NCI-H2171 treated with DMSO at 0.1 percent for 48 hours (cell line): ENCODE results near the gene UCKL1.
"Not testable (repeated sequence)": the region's sequence is repeated elsewhere in the genome, so short reads cannot be mapped to it uniquely, and the experiment has no call there.

ENCODE experiments used
- DNase-seq: peaks from one replicate; lab custom pipeline; 2025; lab: John Stamatoyannopoulos, UW

UCKL1 gene

DNA sequence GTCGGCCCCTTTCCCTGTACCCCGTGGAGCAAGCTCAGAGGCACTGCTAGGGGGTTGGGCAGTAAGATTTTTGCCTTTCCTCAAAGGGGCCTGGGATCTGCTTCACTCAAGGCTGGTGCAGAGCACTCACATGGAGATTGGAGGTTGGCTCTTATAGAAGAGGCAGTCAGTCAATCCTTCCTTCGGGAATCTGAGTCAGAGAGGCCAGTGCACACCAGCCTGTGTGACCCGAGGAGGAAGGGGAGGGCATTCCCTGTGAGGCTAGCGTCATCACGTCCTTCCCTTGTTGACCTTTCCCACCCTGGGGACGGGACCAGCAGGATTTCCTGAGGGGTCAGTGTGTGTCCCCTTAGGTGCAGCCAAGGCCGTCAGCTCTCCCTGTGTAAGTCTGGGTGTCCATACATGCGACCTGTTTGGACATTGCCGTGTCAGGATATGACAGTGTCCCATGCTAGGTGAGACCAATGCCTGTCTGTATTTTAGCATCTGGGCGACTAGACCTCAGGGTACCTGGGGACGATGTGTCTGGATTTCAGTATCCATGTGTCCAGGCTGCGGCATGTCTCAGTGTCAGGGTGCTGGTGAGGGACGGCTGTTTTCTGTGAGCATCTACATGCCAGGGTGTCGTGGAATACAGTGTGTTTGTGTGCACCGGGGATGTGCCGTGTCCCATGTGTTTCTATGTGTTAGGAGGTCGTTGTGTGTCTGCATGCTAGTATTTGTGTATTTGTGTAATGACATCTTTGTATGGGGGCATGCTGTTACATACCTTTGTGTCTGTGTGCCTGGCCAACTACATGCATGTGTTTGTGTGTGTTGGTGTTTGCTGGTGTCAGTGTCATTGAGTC is 16.3 kb upstream of the UCKL1 start:
- no peak for DNase-seq

DNA sequence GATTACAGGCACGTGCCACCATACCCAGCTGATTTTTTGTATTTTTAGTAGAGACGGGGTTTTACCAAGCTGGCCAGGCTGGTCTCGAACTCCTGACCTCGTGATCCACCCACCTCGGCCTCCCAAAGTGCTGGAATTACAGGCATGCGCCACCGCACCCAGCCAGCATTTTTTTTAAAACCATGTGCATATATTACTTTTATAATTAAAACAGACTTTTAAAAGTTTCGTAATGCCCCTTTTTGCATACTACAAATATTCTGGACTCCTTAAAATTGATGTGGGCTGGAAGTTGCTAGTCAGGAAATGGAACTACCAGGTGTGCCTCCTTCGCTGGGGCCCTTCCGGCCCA is 15.7 kb upstream of the UCKL1 start:
- not testable (repeated sequence) for DNase-seq

DNA sequence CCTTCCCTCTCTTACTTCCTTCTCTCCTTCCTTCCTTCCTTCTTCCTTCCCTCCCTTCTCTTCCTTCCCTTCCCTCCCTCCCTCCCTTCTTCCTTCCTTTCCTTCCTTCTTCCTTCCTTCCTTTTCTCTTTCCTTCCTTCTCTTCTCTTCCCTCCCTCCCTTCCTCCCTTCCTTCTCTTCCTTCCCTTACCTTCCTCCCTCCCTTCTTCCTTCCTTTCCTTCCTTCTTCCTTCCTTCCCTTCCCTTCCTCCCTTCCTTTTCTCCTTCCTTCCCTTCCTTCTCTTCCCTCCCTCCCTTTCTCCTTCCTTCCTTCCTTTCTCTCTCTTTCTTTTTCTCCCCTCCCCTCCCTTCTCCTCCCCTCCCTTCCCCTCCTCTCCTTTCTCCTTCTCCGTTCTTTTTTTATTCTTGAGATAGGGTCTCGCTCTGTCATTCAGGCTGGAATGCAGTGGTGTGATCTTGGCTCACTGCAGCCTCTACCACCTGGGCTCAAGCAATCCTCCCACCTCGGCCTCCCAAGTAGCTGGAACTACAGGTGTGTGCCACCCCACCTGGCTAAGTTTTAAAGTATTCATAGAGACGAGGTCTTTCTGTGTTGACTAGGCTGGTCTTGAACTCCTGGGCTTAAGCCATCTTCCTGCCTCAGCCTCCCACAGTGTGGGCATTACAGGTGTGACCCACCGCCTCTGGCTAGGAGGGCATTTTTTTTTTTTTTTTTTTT is 14.7 kb upstream of the UCKL1 start:
- DNase-seq: no peak

DNA sequence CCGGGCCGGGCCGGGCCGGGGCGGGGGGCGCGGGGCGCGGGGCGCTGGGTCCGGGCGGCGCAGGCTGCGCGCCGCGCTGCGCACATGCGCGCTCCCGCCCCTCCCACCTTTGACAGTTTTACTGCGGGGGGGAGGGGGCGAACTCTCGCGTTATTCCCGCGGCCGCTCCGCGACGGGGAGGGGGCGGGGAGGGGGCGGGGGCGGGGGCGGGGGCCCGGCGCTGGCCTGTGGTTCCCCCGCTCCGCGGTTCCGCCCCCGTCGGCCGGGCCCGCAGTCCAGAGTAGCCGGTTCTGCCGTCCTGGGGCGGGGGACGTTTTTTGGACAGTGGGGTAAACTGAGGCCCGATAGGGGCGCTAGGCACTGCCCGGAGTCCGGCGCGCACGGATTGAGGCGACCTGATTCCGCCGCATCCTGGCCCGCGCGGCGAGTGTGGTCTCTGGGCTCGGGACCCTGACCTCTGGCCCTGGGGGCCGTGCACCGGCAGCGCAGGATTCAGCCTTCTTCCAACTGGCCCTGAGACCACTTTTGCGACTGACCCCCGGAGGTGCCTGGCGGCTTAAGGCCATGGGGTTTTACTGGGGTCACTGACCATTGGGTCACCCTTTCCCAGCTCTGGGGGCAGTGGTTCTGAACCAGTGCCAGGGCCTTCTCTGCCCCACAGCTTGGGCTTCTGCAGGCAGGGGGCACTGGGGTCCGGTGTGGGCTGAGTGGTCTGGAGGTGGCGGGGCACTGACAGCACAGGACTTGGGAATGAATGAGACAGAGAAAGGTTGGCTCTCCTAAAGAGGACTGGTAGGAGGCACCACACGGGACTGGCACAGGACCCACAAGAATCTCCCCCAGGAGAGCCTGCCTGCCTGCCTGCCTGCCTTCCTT is 13.9 kb upstream of the UCKL1 start, which contains the start of gene ZNF512B:
ZNF512B (minus strand) TSS at position 93 of the 876 bp plus-strand sequence. CDS start 1,980 bp downstream, outside the sequence.
- peak; percentile 64 for DNase-seq

DNA sequence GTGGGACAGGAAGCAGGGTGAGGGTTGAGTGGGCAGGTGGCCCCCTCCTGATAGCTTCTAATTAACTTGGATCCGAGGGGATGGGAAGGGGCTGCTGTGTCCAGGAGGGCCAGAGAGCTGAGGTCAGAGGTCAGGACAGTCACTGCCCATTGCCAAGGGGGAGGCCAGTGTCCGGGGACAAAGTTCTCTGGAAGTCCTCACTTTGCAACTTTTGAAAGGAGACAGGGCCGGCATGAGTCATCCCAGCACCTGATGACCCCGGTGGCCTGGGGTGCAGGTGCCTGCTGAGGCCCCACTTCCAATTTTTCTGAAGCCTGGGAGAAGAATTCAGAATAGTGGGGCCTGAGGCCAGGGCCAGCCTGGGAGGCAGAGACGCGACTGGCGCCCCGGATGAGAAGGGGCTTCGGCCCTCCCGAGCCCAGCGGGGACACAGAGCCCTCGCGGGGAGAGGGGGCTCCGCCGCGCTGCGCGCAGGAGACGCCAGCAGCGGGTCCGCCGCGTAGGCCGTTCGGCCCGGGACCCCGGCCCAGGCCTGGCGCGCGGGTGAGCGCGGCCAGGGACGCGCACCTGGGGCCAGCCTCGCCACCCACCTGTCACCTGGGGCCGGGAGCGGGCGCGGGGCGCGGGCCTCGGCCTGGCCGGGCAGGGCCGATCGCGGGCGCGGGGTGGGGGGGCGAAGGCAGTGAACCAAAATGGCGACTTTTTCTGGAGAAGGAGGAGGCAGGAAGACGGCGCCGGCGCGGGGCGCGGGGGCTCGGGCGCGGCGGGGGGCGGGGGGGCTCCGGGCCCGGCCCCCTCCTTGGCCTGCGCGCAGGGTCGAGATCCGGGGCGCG is 12.9 kb upstream of the UCKL1 start:
- DNase-seq: peak; percentile 53

DNA sequence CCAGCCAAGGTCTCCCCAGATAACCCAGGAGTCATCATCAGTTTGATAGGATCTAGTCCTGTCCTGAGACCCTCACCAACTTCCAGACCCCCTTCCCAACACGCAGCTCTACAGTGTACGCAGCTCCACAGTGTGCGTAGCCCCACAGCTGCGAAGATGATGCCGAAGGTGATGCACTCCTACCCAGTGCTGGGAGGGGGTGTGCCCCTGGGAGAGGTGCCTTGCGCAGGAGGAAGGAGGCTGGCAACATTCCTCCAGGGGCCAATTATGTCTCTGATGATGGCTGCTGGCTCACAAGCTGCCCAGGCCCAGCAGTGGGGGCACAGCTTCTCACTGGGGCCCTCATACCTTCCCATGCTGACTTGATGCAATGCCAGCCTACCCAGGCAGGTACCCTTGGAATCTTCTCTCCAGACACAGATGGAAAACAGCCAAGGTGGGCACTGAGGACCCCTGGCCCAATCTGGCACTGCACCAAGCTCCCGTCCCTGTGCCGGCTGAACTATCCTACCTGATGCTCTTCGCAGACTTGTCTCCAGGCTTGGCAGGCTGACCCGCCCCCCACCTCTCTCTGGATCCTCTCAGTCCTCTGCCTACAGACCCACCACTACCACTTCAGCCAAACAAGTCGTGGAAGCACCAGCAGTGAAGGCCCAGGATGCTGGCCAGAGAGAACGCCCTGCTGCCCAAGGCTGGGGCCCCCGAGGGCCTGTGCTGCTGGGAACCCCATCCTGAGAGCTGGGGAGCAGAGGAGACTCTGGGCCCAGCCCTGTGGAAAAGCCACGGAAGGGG is 12.1 kb upstream of the UCKL1 start:
- DNase-seq: no peak

DNA sequence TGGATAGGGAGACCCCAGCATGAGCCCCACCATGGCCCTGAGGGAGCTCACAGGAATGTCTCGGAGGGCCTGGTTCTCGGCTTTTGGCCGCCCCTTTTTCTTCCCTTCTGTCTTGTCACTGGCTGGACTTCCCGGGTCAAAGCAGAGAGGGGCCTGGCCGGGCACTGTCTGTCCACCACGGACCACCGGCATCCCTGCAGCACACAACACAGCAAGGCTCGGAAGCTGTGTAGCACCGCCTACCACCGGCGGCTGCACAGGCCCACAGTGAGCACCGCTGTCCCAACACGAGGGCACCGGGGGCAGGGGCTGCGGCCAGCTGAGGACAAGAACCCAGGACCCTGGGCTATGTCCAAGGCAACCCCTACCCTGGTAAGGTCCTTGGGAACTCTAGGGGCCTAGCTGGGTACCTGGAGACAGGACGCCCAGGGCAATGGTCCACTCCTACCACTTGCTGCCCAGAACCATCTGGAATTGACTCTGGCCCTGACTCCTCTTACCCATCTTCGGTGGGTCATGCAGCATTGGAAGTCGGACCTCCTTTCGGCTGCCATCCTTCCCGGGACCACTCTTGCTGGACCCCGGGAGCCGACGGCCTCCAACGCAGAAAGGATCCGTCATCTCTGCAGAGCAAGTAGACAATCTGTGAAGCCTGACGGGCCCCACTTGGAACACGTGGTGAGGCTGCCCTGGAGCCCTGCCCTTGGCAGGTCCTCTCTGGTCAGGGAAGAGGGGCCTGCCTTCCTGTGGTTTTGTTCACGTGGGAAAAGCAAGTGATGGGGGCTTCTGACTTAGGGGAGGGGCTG is 11.3 kb upstream of the UCKL1 start:
- DNase-seq: no peak

DNA sequence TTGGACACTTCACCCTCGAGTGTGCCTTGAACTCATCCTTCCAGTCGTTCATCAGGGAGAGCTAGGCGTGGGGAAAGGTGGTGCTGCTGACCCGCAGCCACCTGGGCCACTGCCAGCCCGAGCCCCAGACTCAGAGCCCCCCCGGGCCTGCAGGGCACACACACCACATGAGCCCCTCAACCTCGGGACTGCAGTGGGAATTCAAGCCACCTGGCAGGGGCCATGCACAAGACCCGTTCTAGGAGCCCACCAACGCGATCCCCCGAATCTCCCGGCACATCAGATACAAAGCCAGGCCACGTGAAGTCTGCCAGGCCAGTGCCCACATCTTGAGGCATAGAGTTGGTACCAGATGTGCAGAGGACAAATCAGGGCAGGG is 10.7 kb upstream of the UCKL1 start:
- DNase-seq: no peak

DNA sequence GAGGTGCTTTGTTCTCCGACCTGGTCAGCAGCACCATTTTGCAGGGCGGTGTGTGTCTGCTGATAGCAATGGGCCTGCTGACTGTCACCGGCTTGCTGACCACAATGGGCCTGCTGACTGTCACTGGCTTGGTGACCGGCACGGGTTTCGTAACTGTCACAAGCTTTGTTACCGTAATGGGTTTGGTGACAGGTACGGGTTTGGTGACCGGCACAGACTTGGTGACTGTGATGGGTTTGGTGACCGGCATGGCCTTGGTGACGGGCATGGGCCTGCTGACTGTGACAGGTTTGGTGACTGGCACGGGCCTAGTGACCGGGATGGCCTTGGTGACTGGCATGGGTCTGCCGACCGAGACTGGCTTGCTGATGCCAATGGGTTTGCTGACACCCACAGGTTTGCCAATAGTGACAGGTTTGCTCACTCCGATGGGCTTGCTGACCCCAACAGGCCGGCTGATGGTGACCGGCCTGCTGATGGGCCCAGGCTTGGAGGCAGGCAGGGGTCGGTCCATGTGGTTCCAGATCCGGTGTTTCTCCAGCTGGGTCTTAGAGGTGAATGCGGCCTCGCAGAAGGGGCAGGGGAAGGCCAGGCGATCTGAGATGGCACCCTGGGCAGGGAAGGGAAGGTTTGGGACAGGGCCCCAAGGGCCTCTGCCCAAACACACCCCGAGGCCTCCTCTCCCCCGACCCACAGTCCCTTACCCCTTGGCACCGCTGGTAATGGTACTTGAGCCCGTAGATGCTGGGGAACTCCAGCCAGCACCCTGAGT is 10.1 kb upstream of the UCKL1 start:
- no peak for DNase-seq

DNA sequence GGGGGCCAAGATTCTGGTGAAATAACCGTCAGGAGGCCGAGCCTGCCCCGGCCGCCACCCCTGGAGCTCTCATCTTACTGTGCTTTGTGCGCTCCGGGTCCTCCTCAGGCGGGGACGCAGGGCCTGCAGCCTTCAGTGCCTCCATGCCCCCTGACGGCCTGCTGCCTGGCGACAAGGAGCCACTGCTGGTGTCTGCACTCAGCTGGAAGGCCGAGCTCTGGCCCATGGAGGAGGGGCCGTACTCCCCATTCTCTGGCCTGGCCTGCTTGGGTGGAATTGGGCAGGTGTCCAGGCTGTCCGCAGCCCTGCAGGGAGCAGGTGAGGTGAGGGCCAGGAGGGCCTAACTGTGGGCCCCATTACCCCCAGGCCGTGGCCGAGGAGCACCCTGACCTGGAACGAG is 8.2 kb upstream of the UCKL1 start:
- DNase-seq: no peak

DNA sequence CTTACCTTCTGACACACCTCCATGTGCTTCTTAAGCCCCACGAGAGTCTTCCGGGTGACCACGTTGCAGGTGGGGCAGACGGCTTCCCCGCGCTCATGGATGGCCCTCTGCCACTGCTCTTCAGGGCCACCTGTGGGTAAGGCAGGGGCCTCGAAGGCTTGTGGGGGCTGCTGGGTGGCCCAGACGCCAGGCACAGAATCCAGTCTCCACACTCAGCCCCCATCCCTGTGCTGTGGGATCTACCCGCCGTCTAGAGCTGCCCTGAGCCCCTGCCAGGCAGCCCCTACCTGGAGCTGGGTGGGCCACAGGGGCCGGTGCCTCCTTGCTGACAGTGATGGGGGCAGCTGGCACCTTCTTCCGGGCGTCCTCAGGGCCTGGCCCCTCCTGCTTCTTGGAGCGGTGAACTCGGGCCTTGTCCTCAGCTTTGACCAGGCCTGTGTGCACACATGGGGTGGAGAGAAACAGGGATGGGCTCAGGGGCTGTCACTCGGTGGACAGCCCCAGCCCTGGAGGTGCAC is 7.6 kb upstream of the UCKL1 start:
- DNase-seq: no peak

DNA sequence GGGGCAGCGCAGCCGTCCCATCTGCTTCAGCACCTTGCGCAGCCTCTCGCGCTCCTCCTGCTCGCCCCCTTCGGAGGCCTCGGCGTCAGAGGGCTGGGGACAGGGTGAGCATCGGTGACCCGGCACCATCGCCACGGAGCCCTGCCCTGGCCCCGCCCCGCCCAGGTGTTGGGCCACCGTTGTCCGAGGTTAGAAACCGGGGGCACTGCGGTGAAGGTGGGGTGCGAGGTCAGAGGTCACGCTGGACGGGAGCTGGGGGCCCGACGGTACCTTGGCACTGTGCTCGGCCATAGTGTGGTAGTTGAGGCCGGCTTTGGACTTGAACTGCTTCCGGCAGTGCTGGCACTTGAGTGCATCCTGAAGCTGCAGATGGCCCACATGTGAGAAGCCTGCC is 7.1 kb upstream of the UCKL1 start:
- DNase-seq: no peak

DNA sequence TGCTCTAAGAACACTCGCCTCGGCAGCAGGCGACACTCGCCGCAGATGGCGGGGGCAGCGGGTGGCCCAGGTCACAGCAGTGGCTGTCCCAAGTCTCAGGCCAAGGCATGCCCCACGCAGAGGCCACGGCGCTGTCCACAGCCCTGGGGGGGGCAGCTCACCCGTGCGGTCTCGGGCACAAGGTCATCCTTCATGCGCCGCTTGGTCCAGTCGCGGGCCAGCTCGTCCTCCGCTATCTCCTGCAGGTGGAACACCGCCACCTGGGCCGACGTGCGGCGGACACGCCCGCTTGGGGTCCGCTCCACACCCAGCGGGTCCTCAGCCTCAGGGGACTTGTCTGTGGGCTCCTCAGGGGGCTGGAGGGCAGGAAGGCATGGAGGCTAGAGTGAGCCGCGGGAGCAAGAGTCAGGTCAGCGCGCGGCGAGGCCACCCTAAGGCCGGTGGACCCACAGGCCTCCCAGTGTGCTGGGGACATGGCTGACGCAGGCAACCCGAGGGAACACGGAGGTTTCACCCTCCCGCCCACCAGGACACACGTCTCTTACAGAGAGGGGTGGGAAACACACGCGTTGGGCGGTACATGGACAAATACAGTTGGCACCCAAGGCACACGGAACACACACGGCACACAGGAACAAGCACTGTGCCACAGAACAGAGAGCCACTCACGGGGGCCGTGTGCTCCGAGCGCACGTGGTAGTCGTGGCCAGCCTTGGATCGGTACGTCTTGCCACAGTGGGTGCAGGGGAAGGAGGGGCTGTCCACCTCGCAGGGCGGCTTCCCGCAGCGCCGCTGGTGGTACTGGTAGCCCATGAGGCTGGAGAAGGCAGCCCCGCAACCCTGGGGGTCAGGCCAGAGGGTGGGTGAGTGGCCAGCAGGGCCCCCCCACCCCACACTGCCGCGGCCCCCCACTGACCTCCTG is 6.5 kb upstream of the UCKL1 start:
- DNase-seq: no peak

DNA sequence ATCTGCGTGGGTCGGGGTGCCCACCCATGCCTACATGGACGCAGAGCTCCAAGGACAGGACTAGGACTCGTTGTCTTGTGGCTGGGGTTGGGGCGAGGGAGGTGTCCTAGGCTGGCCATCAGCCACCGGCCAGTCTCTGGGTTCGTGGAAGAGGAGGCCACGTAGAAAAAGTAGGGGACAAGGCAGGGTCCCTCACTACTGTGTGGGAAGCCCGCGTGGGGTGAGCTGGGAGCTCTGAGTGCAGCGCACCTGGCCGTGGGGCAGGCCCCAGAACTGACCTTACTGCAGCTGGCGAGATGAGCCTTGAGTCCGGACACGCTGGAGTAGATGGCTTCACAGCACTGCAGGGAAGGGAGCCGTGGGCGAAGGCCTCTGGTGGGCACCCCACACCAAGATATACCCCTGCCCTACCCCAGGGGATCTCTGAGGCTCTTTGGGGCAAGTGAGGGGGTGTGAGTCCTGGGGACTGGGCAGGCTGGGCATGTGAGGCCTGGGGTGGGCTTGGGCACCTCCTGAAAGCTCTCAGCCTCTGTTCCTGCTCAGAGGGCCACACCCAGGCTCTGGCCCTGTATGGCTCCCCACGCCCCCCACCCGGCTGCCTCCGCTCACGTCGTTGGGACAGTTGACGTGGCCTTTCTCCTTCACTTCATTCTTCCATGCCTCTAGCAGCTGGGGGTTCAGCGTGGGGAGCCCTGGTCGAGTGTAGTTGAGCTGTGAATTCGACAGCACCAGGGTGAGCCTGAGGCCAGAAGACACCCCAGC is 5.6 kb upstream of the UCKL1 start:
- no peak for DNase-seq

DNA sequence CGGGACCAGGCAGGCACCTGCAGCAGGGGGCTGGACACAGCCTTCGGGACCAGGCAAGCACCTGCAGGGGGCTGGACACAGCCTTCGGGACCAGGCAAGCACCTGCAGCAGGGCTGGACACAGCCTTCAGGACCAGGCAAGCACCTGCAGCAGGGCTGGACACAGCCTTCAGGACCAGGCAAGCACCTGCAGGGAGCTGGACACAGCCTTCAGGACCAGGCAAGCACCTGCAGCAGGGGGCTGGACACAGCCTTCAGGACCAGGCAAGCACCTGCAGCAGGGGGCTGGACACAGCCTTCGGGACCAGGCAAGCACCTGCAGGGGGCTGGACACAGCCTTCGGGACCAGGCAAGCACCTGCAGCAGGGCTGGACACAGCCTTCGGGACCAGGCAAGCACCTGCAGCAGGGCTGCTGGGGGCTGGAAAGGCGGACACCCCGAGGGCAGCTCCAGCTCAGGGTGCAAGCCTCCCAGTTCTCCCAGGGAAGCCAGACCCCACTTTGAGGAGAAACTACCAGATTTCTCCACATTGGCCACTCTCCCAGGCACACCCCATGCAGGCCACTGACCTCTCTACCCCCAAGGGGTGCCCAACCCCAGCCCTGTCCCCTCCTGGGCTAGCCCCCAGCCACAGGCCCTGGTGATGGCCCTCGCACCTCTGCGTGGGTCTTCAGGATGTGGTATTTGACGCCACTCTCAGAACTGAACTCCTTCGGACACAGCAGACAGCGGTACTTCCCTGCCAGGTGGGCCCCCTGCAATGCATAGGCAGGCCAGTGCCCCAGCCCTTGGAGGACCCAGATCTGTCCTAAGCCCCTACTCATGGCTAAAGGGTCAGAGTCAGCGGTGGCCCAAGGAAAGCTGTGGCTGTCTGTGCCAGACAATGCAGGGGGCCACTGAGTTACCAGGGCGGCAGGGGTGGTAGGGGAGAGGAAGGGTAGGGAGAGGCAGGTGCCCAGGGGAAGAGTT is 4.7 kb upstream of the UCKL1 start:
- not testable (repeated sequence) for DNase-seq

DNA sequence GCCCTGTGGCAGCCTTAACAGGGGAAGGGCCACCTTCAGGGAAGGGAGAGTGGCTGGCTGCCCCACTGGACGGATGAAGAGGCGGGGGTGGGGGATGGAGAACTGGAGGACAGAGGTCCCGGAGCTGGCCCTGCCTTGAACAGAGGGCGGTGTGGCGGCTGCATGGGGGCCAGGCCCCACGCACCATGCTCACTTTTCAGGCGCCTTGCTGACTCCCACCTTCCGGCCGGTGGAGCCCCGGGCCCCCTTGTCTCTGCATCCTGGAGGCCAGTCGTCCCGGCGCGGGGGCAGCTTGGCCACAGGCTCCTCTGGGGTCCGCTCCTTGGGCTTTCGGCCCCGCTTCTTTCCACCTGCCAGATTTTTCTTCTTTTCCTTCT is 3.5 kb upstream of the UCKL1 start:
- DNase-seq: no peak
